GM23248 (cell line): ENCODE measurements around the gene PES1.

Experiments used
- EZH2 ChIP-seq: fragments of 200-600 bp; sonication (generic); IDR thresholded peaks from 2 replicates; pipeline ENCODE4 v1.6.1; 2018; ENCODE audit warnings: antibody characterized with exemption, mild to moderate bottlenecking; ENCODE audit not compliant: insufficient read depth, poor library complexity, severe bottlenecking
- EZH2phosphoT487 ChIP-seq: fragments of 200-600 bp; sonication (generic); IDR thresholded peaks from 2 replicates; pipeline ENCODE4 v1.6.1; 2018; ENCODE audit warnings: antibody characterized with exemption, moderate library complexity, mild to moderate bottlenecking, low read depth; ENCODE audit not compliant: insufficient read depth

- TF ChIP-seq EZH2 (no peak), EZH2phosphoT487 (no peak)
Observed at GRCh38 chr22:30562366-30562765, 29.3 kb downstream of the PES1 start.
